GM23338 (cell line): ENCODE results near the gene ZNF674.
"Not testable (repeated sequence)": the region's sequence is repeated elsewhere in the genome, so short reads cannot be mapped to it uniquely, and the experiment has no call there.

Source experiments
- CTCF ChIP-seq, 2 experiments: fragments of 200-600 bp in 1 of 2; sonication (generic) in 1 of 2; conservative IDR thresholded peaks; 2 replicates each; pipeline versions ENCODE4 v1.5.1 to v1.6.1; 2016 to 2017; ENCODE audit warnings: antibody characterized with exemption in 2 of 2, low read depth in 2 of 2, mild to moderate bottlenecking in 2 of 2, moderate library complexity in 1 of 2
- ETS1 ChIP-seq: IDR thresholded peaks from 2 replicates; pipeline ENCODE4 v1.6.1; 2016; ENCODE audit warnings: antibody characterized with exemption
- EZH2 ChIP-seq: fragments of 200-600 bp; sonication (generic); IDR thresholded peaks from one replicate; pipeline ENCODE4 v1.8.0; 2017; ENCODE audit warnings: antibody characterized with exemption, mild to moderate bottlenecking, low read depth; ENCODE audit not compliant: unreplicated experiment
- EZH2phosphoT487 ChIP-seq: fragments of 200-600 bp; sonication (generic); IDR thresholded peaks from one replicate; pipeline ENCODE4 v1.8.1; 2018; ENCODE audit warnings: antibody characterized with exemption; ENCODE audit not compliant: unreplicated experiment
- NANOG ChIP-seq: IDR thresholded peaks from 2 replicates; pipeline ENCODE4 v1.6.1; 2016; ENCODE audit warnings: antibody characterized with exemption, borderline replicate concordance
- POLR2AphosphoS5 ChIP-seq: IDR thresholded peaks from 2 replicates; pipeline ENCODE4 v1.6.1; 2016; ENCODE audit warnings: antibody characterized with exemption, low read depth
- REST ChIP-seq: IDR thresholded peaks from one replicate; pipeline ENCODE4 v1.6.1; 2018; ENCODE audit warnings: antibody characterized with exemption; ENCODE audit not compliant: unreplicated experiment
- ZNF114 ChIP-seq: fragments of 250-450 bp; sonication (Bioruptor Pico); IDR thresholded peaks from 2 replicates; pipeline ENCODE4 v1.5.0; 2020; ENCODE audit warnings: mild to moderate bottlenecking, moderate library complexity

- TF ChIP-seq CTCF (conservative IDR thresholded peaks at IDR 0.05; ENCODE audit: low read depth in 2 of 2); EZH2phosphoT487; REST; POLR2AphosphoS5; ZNF114 (CRISPR knock-in tag); NANOG; EZH2; ETS1: not testable (repeated sequence)
Observed at GRCh38 chrX:46529740-46530403, 15.3 kb downstream of the ZNF674 start.
